GM19328 (cell line): Measurements from ENCODE around the gene APOBR.
"Not testable (repeated sequence)": the region's sequence is repeated elsewhere in the genome, so short reads cannot be mapped to it uniquely, and the experiment has no call there.

Experiments
- ATAC-seq: cut with Tn5 transposase; IDR thresholded peaks from one replicate; pipeline ENCODE4 v1.9.1; 2021; ENCODE audit warnings: mild to moderate bottlenecking, moderate library complexity; ENCODE audit not compliant: unreplicated experiment

APOBR gene

DNA sequence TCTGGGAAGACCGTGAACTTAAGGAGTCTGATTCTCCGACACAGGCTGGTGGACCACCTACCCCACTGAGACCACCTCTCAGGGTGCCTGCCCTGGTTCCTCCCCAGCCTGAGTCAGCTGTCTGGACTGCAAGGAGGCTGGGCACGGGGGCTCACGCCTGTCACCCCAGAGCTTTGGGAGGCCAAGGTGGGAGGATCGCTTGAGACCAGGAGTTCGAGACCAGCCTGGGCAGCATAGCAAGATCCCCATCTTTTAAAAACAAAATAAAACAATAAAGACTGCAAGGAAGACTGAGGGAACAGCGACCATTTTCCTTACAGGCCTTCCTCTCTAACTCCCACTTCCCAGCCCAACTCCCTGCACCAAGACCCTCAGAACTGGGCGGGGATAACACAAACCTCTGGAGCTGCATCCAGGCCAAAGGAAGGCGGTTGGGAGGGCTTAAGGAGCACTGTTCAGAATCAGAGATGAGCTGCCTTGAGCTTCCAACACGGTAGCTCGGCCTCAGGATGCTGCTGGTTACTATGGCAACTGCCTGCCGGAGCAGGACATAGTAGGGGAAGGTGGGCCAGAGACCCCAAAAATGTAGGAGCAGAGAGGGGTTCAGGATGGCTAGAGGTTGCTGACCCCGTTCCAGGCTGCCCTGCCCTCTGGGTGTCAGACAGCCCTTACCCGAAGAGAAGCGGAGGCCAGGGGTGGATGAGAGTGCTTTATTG lies 4.4 kb downstream of the APOBR start:
- ATAC-seq = no peak

GRCh38 chr16:28499854-28500253 lies 5.4 kb downstream of the APOBR start:
- no peak for ATAC-seq

DNA sequence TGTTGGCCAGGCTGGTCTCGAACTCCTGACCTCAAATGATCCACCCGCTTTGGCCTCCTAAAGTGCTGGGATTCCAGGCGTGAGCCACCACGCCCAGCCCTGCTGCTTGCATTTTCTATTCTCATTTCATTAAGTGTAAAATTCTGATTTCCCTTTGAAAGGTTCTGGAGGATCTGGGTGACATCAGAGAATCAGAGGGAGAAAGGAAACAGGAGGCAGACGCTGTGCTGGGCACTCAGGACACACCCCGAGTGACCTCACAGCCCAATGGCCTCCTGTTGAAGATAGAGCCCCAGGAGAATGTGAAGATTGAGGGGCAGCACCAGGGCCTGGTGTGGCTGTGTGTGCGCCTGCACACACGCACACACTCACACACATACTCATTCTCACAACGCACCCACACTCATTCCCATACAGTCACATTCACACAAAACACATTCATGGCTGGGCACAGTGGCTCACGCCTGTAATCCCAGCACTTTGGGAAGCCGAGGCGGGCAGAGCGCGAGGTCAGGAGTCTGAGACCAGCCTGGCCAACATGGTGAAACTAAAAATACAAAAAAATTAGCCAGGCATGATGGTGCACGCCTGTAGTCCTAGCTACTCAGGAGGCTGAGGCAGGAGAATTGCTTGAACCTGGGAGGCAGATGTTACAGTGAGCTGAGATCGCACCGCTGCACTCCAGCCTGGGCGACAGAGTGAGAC lies 6.2 kb downstream of the APOBR start:
- not testable (repeated sequence) for ATAC-seq

DNA sequence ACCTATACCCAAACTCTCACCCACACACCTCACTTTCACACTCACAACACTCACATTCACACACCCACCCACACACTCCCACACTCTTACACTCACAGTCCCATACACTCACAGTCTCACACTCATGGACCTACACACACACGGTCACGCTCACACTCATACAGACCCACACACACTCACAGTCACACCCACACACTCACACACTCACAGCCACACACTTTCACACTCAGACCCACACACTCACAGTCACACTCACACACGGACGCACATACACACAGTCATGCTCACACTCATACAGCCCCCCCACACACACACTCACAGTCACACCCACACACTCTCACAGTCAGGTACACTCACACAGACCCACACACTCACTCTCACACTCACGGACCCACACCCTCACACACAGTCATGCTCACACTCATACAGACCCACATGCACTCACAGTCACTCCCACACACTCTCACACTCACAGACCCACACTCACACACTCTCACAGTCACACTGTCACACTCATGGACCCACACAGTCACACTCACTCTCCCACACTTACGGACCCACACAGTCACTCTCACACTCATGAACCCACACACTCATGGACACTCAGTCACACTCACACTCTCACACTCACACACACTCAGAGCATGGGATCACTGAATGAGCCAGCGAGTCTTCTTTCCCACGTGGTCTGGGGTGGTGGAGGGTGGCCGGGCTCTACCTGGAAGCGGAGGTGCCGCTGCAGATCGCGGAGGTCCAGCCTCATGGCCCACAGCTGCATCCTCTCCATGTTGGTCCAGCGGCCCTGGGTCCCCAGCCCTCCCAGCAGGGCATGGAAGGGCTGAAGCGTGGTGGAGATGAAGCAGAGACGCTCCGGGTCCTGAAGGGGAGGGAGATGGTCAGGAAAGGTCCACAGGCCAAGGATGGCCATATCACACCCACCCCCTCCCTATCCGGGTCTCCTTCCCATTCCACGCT lies 7.1 kb downstream of the APOBR start:
- no peak for ATAC-seq

GRCh38 chr16:28502290-28502689 lies 7.8 kb downstream of the APOBR start:
- ATAC-seq = no peak

GRCh38 chr16:28503470-28504259 lies 9.2 kb downstream of the APOBR start:
- no peak for ATAC-seq

- ATAC-seq = no peak
Measured at GRCh38 chr16:28504707-28505404, 10.4 kb downstream of the APOBR start.

DNA sequence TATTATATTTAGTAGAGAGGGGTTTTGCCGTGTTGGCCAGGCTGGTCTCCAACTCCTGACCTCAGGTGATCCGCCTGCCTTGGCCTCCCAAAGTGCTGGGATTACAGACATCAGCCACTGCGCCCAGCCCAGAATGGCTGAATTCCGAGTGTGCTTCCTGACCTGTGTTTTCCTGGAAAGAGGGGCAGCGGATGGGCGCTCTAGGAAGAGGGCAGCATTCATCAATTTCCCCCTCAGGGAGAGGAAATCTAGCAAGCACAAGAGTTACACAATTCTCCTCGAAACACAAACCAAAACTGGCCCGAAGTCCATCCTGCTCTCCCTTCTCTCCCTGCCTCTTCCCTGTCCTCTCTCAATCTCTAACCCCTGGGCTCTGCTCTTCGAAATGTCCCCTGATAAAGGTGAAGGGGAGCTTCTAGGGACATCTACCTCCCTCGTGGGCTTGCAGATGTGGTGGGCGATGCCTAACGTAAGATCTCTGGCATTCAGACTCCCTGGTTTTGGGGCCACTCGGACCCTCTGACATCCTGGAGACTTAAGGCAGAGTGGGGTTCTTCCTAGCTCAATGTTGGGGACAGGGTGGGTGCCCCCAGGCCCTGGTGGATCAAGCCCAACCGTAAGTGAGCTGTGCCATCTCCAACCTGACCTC lies 11.2 kb downstream of the APOBR start:
- no peak for ATAC-seq

- no peak for ATAC-seq
Measured at GRCh38 chr16:28511031-28511430, 16.6 kb downstream of the APOBR start.

GRCh38 chr16:28511801-28512789 lies 17.7 kb downstream of the APOBR start:
- ATAC-seq = no peak

- ATAC-seq = no peak
Measured at GRCh38 chr16:28513484-28514181, 19.2 kb downstream of the APOBR start.

GRCh38 chr16:28514246-28514645 lies 19.8 kb downstream of the APOBR start:
- ATAC-seq = no peak

DNA sequence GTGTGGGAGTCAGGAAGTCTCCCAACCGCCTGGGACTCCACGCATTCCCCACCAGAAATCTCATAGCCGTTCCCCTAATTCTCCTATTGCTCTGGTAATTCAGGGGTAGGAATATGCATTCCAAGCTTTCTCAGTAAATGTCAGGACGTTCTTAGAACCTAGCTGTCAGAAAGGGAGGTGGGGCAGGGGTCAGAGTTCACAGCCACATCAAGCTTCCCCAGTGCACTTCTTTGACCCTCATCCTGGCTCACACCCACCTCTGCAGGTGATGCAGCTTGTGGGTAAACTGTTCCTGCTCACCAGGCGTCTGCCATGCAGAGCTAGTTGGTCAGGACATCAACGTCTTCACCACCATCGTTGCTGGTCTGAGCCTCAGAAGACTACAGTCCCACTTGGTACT lies 26.2 kb downstream of the APOBR start:
- ATAC-seq = no peak

- ATAC-seq = no peak
Measured at GRCh38 chr16:28521436-28521835, 27.0 kb downstream of the APOBR start.

GRCh38 chr16:28522792-28523191 lies 28.3 kb downstream of the APOBR start:
- no peak for ATAC-seq

DNA sequence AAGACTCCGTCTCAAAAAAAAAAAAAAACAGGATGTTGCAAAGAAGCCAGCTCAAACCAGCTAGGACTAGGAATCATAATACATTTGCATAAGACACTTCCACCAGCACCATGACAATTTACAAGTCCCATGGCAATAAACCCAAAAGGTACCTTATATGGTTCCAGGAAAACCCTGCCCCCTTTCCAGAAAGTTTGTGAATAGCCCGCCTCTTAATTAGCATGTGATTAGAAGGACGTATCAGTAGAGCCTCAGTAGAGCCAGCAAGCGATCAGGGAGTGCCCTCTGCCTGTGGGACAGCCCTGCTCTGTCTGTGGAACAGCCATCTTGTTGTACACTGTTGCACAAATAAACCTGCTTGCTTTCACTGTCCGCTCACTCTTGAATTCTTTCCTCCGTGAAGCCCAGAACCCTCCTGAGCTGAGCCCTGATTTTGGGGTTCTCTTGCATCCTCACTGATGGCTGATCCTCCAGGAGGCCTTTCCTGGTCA lies 30.3 kb downstream of the APOBR start:
- no peak for ATAC-seq
